Vagina (tissue), 2 donors: ENCODE data around the gene MCM9.

Experiments used
- POLR2A ChIP-seq, 2 donors: fragments of 450-650 bp; IDR thresholded peaks; one replicate each; pipeline ENCODE4 v1.6.1; 2017; ENCODE audit warnings: antibody characterized with exemption in 2 of 2, mild to moderate bottlenecking in 2 of 2, moderate library complexity in 2 of 2
- TF ChIP-seq, protein P1 (sequence below), 3 experiments: fragments of 450-650 bp in 2 of 3; fragments of 200-600 bp in 1 of 3; sonication (generic) in 1 of 3; IDR thresholded peaks; one replicate each; pipeline ENCODE4 v1.5.1; 2017 to 2019; ENCODE audit warnings: antibody characterized with exemption in 3 of 3, mild to moderate bottlenecking in 2 of 3, moderate library complexity in 2 of 3

DNA sequence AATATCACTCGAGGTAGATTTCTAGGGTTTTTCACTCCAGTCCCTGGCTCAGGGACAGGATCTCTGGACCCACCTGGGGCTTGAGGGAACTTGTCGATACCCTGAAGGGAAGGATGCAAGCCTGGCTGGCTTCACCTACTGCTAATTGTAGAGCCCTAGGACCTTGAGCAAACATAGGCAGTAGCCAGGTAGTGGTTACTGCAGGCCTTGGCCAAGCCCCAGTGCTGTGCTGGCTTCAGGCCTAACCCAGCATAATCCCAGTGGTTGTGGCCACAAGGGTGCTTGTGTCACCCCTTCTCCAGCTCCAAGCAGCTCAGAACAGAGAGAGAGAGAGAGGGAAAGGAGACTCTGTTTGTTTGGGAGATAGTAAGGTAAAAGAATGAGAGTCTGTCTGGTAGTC lies 5.8 kb upstream of the MCM9 start:
- TF ChIP-seq, protein P1, sequence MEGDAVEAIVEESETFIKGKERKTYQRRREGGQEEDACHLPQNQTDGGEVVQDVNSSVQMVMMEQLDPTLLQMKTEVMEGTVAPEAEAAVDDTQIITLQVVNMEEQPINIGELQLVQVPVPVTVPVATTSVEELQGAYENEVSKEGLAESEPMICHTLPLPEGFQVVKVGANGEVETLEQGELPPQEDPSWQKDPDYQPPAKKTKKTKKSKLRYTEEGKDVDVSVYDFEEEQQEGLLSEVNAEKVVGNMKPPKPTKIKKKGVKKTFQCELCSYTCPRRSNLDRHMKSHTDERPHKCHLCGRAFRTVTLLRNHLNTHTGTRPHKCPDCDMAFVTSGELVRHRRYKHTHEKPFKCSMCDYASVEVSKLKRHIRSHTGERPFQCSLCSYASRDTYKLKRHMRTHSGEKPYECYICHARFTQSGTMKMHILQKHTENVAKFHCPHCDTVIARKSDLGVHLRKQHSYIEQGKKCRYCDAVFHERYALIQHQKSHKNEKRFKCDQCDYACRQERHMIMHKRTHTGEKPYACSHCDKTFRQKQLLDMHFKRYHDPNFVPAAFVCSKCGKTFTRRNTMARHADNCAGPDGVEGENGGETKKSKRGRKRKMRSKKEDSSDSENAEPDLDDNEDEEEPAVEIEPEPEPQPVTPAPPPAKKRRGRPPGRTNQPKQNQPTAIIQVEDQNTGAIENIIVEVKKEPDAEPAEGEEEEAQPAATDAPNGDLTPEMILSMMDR (IDR thresholded peaks at IDR 0.05): no peak
- no peak for TF ChIP-seq POLR2A (IDR thresholded peaks at IDR 0.05)
